GM19397 (cell line): ENCODE measurements around the gene MYH11.
"Not testable (repeated sequence)": the region's sequence is repeated elsewhere in the genome, so short reads cannot be mapped to it uniquely, and the experiment has no call there.

Experiments used
- ATAC-seq: cut with Tn5 transposase; IDR thresholded peaks from one replicate; pipeline ENCODE4 v1.9.1; 2021; ENCODE audit warnings: mild to moderate bottlenecking, moderate library complexity; ENCODE audit not compliant: unreplicated experiment

The MYH11 gene

DNA sequence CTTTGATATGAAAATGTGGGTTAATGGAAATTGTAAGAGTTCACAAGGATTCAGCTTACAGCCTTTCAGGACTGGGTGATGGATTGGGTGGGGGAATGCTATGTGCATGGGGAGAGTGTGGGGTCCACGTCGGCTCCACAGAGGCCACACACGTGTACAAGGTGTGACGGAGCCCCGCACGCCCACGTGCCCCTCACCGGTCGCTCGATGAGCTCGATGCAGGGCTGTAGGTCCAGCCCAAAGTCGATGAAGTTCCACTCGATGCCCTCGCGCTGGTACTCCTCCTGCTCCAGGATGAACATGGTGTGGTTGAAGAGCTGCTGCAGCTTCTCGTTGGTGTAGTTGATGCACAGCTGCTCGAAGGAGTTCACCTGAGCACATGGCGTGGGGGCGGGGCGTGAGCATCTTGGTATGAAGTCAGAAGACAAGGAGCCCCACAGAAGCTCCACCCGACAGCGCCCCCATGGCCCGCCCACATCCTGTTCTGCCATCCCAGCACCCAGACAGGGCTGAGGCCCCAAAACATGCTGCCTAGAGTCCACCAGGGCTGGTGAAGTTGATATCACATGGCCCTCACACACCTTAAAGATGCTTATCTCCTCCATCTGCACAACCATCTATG lies 99.1 kb downstream of the MYH11 start:
- ATAC-seq, result no peak

DNA sequence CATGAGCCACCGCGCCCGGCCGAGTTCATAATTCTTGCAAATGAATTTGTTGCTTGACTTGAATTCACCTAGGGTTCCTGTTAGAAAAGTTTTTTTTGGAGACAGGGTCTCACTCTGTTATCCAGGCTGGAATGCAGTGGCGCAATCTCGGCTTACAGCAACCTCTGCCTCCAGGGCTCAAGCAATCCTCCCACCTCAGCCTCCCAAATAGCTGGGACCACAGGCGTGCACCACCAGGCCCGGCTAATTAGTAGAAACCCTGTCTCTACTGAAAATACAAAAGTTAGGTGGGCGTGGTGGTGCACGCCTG lies 99.8 kb downstream of the MYH11 start:
- no peak for ATAC-seq

DNA sequence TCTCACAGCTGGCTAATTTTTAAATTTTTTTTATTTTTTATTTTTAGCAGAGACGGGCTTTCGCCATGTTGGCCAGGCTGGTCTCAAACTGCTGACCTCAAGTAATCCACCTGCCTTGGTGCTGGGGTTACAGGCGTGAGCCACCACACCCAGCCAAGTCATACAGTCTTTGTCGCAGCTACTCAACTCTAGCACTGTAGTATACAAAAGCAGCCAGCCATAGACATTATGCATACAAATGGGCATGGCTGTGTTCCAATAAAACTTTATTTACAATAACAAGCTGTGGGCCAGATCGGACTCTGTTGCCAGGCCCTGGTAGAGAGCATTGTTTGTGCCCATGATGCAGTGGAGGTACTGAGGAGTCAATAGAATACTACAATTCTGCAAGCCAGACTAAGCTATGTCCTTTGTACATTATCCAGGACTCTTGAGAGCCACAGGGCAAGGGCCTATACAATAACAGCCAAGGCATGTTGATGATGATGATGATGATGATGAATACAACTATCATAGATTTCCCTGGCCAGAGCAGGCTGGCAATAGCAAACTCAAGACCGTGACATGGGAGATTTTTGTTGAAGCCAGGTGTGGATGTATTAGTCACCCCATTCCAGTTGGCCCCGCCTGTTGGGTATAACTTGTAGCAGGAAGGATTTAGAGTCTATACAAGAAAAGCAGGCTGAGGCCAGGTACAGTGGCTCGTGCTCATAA lies 101.8 kb downstream of the MYH11 start:
- no peak for ATAC-seq

DNA sequence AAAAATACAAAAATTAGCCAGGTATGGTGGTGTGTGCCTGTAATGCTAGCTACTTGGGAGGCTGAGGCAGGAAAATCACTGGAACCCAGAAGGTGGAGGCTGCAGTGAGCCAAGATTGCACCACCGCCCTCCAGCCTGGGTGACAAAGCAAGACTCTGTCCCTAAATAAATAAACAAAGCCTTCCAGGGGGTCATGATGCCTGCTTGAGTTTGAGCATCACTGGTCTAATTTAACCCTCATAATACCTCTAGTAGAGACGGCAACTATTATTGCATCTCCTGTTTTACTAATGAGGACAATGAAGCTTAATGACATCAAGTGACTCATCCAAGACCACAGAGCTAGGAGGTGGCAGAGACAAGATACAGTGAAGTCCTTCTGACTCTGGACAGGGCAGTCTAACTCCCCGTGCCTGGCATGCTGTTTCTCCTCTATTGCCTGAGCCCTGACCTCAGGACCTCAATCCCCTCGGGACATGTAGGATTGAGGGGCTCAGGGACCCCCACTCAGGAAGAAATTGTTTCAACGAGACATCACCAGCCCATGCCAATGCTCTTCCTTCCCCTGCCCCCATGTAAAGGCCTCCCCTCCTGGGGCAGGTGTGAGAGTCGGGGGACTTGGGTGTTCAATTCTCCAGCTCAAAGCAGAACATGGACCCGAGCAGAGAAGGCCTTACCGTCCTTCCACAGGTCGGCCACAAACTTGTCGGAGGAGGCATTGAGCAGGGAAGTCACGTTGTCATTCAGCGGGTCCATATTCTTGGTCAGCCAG lies 103.9 kb downstream of the MYH11 start:
- no peak for ATAC-seq

DNA sequence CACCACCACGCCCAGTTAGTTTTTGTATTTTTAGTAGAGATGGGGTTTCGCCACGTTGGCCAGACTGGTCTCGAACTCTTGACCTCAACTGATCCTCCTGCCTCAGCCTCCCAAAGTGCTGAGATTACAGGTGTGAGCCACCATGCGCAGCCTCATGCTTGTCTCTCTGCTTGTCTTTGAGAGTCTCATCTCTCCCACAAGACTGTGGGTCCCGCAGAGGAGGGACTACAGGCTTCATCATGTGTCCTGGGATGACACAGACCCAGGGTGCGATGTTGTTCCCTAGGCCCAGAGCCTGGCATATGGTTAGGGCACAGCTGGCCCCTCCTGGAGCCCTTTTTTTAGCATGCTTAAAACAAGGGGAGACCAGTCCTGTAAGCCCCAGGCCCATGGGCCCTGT lies 104.9 kb downstream of the MYH11 start:
- no peak for ATAC-seq

DNA sequence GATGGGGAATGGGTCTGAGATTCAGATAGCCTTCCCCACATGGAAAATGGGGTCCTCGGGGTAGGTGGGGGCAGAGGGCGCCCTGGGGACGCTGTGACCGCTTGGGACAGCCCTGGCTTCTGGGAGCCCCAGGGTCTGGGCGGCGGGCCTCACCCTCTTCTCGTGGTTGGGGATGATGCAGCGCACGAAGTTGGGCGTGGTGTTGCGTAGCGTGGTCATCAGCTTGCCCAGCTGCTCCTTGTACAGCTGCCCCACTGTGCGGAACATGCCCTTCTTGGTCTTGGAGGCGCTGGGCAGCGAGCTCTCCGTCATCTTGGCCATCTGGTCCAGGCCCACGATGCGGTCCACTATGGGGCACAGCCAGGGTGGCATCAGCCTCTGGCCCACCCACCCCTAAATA lies 106.8 kb downstream of the MYH11 start:
- no peak for ATAC-seq

DNA sequence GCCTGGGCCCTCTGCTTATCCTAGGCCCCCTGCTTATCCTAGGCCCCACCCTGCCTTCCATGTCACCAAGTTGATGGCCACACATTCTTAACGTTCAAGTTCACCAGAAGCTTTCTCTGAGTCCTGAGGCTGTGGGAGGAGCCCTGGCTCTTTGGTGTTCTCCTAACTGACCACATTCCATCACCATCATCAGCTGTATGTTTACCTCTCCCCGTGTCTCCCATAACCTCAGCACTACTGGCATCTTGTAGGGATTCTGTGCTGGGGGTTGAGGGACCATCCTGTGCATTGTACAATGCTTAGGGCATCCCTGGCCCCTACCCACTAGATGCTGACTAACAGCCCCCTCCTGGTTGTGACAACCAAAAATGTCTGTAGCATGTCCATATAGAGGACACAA lies 107.5 kb downstream of the MYH11 start:
- no peak for ATAC-seq

DNA sequence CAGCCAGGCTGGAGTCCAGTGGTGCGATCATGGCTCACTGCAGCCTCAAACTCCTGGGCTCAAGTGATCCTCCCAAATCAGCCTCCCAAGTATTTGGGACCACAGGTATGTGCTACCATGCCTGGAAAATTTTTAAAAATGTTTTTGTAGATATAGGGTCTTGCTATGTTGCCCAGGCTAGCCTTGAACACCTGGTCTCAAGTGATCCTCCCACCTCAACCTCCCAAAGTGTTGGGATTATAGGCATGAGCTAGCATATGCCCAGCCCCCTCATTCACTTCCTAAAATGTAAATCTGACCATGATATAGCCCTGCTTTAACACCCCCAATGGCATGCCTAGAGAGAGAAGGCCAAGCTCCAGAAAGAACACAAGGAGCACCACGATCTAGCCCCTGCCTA lies 108.2 kb downstream of the MYH11 start:
- ATAC-seq, result no peak

DNA sequence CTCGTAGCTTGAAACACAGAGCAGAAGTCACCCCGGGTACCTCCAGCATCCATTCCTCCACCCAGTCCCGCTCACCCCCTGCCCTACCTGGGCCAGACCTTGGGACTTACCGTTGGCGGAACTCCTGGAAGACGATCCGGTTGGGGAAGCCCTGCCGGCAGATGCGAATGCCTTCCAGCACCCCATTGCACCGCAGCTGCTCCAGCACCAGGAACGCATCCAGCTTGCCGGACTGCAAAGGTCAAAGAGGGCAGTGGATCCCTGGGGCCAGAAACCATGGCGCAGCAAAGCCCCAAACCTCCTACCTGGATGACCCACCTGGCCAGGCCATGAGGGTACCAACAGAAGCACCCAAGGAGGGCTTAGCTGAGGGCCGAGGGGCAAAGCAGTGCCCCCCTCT lies 108.9 kb downstream of the MYH11 start:
- no peak for ATAC-seq

DNA sequence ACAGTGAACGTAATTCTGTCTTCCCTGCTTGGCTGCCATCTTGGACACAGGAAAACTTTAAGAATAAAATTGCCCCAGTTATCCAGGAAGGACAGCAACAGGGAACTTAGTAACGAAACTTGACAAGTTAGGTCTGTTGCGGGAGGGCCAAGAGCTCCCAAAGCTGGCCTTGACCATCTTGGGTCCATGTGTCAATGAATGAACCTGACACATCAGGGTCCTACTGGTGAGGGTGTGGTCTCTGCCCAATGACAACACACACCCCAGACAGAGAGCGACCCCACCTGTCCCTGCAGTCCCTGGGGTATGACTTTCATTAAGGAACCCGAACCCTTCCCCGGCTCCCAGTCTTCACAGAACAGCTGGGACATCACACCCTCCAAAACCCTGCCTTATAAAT lies 110.5 kb downstream of the MYH11 start:
- no peak for ATAC-seq

DNA sequence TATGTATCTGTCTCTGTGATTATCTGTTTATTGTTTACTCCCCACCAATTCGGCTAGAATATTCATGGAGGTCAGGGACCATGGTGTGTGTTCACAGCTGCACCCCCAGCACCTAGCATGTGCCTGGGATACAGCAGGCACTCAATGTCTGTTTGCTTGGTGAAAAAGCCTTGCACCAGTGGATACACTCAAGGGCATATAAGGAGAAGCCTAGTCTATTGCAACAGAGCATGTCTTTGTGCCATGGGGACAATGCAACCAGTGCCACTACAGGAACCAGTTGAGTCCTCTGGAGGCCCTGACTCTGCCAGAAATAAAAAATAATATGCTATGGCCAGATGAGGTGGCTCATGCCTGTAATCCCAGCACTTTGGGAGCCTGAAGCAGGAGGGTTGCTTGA lies 113.2 kb downstream of the MYH11 start:
- ATAC-seq, result no peak

DNA sequence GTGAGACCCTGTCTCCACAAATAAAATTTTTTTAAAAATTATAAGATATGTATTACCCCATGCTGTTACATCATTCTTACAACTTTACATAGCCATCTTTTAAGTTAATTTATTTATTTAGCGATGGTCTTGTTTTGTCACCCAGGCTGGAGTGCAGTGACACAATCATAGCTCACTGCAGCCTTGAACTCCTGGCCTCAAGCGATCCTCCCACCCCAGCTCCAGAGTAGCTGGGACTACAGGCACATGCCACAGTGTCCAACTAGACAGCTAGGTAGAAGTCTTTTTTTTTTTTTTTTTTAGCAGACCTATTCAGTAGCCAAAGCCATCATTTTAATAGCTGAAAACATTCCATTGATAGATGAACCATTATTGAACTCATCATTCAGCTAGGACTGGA lies 114.1 kb downstream of the MYH11 start:
- no peak for ATAC-seq

DNA sequence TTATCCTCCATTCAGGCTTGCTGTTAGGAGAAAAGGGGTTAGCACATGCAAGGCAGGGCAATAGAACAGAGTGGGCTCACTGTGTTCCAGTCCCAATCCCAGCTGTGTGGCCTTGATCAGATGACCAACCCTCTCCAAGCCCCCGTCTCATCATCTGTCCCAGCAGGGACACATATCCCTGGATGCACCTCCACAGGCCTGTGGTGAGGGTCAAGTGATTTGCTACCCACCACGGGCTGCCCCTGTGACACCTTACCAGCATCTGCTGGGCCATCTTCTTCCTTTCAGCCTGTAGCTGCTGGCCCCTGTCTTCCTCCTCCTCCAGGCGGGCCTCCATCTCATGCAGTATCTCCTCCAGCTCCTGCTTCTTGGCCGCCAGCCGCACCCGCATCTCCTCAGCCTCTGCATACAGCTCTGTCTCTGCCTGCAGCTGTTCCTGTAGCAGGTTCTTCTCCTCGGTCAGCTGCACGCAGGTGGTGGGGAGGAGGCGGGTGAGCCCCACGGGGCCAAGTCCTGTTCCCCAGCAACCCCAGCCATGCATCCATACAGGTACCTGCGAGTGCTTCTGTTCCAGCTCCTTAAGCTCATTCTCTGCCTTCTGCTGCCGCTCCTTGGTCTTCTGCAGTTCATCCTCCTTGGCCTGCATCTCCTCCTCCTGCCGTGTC lies 115.5 kb downstream of the MYH11 start:
- no peak for ATAC-seq

DNA sequence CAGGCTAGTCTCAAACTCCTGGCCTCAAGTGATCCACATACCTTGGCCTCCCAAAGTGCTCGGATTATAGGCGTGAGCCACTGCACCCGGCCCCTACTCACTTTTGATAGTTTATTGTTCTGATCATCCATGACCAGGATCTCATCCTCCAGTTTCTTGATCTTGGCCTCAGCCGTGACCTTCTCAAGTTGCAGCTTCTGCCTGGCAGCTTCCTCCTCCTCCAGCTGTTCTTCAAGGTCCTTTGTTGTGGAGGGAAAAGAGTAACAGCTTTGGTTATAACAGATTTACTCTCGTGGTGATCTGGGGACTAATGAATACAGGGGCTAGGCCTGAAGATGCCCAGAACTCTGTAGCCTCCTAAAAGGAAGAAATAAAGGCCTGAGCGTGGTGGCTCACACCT lies 116.9 kb downstream of the MYH11 start:
- ATAC-seq, result no peak

DNA sequence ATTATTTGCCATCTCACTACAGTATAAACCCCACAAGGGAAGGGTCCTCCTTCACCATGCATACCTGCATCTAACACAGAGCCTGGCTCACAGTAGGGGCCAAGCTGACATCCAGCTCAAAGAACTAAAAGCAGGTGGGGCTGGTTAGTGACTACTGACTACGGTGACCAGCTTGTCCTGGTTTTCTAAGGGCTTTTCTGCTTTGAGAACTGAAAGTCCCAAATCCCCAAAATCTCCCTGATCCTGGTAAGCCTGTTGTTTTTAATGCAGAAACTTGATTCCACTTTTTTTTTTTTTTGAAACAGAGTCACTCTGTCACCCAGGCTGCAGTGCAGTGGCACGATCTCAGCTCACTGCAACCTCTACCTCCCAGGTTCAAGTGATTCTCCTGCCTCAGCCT lies 117.4 kb downstream of the MYH11 start:
- ATAC-seq, result no peak

DNA sequence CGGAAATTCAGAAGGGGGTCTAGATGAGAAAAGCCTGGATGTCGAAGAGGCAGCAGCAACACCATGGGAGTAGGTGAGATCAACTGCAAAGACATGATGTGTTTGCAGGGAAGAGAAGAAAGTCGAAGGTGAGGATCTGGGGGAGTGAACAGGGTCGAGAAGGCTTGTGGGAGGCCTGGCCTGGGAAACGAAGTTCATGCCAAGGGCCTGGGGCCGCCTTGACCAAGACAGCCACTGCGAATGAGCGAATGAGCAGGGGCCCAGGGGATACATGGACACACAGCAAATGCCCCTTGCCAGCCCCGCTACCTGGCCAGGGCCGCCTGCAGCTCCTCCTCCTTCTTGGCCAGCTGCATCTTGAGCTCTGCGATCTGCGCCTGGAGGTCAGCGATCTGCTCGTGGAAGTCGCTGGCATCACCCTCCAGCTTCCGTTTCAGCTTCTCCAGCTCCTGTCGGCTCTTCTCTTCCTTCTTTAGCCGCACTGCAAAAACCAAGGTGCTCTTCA lies 119.6 kb downstream of the MYH11 start:
- ATAC-seq, result no peak

DNA sequence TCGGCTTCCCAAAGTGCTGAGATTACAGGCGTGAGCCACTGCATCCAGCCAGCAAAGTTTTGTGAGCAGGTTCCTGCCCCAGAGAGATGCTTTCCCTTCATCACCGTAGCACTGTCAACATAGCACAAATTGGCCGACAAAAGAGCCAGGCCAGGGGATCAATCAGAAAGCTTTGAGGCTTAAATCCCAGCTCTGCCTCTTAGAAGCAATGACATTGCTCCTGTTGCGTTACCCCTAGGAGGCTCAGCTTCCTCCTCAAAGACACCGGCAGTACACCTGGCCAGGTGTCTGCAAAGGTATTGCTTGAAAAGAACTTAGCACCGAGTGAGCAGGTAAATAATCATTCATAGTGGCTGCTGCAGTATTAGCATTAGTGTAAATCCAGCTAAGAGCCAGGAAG lies 120.3 kb downstream of the MYH11 start:
- no peak for ATAC-seq

DNA sequence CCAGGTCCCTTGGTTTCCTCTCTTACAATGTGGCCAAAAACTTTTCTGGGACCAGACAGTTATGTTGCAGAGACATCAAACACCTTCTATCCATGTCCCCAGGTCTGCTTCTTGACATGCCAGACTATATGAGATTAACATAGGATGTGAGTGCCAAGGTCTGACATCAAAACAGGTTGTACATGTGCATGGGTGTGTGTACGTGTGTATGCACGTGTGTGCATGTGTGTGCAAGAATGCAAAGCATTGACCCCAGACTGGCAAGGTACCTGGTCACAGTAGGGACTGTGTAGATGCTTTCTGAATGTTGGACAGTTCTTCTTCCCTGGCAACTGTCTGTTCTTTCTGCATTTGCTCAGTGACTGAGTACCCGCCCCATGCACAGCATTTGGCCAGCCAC lies 121.2 kb downstream of the MYH11 start:
- ATAC-seq, result no peak

DNA sequence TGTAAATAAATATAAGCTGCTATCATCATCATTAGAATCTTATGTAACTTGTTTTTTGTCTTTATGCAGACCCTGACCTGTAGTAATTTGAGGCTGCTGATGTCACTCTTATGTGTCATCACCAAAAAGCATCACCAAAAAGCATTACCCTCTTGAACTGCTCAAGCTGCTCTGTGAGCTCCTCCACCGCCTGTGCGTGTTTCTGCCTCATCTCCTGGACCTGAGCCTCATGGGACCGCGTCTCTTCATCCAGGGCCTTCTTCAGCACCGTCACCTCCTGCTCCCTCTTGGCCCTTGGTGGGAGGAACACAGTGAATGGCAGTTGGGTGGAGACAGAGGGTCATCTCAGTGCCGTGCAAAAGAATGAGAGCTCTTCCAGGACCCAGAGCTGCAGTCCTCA lies 124.4 kb downstream of the MYH11 start:
- no peak for ATAC-seq

DNA sequence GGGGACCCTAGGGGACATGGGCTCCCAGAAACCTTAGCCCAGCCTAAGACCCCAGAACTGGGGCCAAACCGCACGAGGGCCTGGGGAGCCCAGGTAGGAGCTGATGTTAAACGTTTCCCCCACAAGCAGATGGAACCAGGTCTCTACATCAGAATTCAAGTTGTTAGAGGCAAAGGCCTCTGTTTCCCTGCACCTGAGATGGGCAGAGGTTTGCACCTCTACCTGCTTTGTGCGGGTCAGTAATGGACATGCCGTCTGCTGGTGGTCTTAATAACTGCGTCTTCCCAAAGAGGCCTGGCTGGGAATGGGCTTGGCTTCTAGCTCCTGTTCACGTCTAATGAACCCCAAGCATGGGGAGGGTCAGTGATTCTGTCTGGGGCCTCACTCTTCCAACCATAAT lies 127.7 kb downstream of the MYH11 start:
- ATAC-seq, result no peak

DNA sequence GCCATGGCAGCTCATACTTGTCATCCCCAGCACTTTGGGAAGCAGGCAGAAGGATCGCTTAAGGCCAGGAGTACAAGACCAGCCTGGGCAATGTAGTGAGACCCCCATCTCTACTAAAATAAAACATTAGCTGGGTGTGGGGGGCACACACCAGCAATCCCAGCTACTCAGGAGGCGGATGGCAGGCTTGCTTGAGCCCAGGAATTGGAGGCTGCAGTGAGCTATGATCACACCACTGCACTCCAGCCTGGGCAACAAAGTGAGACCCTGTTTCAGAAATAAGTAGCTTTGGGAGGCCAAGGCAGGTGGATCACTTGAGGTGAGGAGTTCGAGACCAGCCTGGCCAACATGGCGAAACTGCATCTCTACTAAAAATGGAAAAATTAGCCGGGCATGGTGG lies 129.1 kb downstream of the MYH11 start:
- not testable (repeated sequence) for ATAC-seq

DNA sequence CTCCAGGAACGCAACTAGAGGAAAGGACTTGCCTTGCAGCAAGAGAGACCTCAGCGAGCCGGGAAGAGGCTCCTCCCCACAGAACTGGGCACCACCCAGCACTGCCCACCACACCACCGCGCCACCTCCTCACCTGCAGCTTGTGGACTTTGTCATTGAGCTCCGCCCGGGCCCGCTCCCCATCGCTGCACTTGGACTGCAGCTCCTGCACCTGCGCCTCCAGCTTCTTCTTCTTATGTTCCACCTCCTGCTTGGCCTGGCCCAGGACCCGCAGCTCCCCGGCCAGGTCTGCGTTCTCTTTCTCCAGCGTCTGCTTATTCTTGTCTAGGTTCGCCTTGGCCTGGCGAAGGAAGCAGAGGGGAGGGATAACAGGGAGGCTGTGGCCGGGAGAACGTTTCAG lies 130.1 kb downstream of the MYH11 start:
- ATAC-seq, result no peak
